GM12873 (cell line): ENCODE data around the gene GPD2.

Experiments
- TF ChIP-seq, protein P1 (sequence below): IDR thresholded peaks from 2 replicates; pipeline ENCODE4 v1.5.1; 2012; ENCODE audit warnings: low read depth, mild to moderate bottlenecking, moderate library complexity, low read length, control low read depth; ENCODE audit not compliant: insufficient read depth; ENCODE audit errors: missing control alignments

The GPD2 gene

GRCh38 chr2:156622491-156622890, 186.3 kb downstream of the GPD2 start:
- TF ChIP-seq, protein P1, sequence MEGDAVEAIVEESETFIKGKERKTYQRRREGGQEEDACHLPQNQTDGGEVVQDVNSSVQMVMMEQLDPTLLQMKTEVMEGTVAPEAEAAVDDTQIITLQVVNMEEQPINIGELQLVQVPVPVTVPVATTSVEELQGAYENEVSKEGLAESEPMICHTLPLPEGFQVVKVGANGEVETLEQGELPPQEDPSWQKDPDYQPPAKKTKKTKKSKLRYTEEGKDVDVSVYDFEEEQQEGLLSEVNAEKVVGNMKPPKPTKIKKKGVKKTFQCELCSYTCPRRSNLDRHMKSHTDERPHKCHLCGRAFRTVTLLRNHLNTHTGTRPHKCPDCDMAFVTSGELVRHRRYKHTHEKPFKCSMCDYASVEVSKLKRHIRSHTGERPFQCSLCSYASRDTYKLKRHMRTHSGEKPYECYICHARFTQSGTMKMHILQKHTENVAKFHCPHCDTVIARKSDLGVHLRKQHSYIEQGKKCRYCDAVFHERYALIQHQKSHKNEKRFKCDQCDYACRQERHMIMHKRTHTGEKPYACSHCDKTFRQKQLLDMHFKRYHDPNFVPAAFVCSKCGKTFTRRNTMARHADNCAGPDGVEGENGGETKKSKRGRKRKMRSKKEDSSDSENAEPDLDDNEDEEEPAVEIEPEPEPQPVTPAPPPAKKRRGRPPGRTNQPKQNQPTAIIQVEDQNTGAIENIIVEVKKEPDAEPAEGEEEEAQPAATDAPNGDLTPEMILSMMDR, result no peak

DNA sequence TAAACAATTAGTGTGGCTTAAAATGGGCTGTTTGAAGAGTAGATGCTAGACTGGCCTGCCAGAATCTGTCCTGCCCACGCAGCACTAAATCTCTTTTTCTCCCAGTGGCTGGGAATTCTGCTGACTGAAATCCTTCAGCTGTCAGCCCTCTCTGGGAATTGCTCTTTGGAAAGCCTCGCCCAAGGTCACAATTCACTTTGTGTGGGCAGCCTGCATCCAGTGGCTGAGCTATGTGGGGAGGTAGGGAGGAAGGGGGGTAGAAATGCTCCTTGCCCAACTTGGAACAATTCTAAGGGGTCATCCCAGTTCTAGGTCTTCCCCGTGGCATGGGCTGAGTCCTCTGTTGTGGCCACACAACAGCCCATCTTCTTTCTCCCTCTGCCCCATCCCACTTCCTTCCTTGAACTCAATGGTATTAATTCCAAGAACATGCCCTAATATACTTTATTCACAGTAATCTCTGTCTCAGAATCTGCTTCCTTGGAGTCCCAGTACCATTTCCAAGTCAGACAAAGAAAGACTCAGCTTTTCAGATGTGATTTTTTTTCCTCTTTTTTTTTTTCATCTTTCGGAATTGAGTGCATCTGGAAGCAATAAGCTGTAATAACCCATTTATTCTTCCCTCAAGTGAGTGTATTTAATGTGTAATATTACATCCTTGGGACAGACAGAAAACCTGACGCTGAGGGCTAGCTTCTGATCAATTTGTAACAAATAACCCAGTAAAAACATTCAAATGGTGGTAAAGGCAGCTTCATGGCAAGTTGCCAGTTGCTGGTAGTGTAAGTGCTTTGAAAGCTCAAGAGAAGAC, 189.4 kb downstream of the GPD2 start:
- TF ChIP-seq, protein P1, result no peak

DNA sequence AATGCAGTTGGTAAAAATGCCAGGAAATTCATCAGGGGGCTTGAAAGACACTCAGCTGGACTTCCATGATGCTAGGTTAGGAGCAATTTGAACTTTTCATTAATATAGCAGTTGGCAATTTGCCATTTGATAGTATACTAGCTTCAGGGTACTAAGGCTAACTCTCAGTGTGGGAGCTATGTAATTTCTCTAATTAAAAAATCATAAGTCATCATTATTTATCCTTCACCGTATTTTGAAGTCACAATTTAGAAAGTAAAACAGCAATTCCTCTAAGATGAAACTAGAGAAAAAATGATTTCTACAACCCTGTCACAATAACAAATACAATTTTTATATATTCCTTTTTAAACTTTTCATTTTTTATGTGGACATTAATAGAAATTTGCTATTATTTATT, 190.8 kb downstream of the GPD2 start:
- TF ChIP-seq, protein P1, result no peak

DNA sequence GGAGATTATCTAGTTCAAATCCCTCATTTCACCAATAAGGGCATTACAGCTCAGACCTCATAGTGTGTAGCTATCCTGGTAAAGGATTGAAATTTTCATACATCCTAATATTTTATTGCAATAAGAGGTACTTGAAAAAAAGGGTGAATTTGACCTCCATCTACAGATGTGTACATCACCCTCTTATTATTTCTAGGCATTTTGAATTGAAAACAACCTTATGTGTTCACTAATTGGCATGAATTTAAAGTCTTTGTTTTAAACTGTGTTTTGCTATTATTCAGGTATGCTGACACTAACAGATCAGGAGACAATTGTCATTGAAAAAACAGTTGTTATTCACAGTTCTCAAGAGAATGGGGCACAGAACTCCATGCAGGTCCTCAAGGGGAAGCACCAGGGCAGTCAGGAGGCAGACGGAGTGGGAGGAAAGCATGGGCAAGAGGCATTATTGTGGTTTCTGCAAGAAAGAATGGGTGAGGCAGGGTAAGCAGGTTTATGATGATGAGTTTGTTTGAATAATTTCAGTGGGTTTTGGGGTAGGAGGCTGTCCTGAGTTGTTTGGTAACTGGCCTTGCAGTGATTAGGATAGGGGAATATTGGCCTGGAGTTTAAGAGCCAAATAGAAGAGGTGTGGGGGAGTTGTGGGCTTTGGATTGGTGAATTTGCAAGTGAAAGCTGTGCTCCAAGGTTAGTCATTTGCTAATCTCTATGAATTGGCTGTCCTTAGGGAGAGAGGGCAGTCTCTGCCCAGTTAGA, 194.6 kb downstream of the GPD2 start:
- TF ChIP-seq, protein P1, result no peak

GRCh38 chr2:156635646-156636045, 199.5 kb downstream of the GPD2 start:
- TF ChIP-seq, protein P1, result no peak
